Ovary (tissue), 9 donors: ENCODE measurements around the gene ETV3L. TPM values are rescaled to one million over a fixed set of nuclear protein-coding genes. Genes with fewer than 3 reads are reported as not detected.
"Not testable (repeated sequence)": the region's sequence is repeated elsewhere in the genome, so short reads cannot be mapped to it uniquely, and the experiment has no call there.

Experiments
- DNase-seq, 5 donors: peaks; one replicate each; pipeline ENCODE4 v3.0.0-alpha.2; 2019 to 2020
- H3K27ac ChIP-seq, 2 donors: fragments of 200-600 bp; one replicate each; pipeline versions ENCODE4 v1.5.1 to v1.8.0; 2019 to 2022
- H3K27me3 ChIP-seq: fragments of 200-600 bp; one replicate; pipeline ENCODE4 v1.8.0; 2022
- H3K36me3 ChIP-seq: fragments of 200-600 bp; sonication (generic); one replicate; pipeline ENCODE4 v1.5.1; 2019
- H3K4me1 ChIP-seq: one replicate; pipeline ENCODE4 v1.8.1; 2013; ENCODE audit warnings: mild to moderate bottlenecking, moderate library complexity; ENCODE audit not compliant: insufficient read depth
- H3K4me3 ChIP-seq: fragments of 200-600 bp; sonication (generic); one replicate; pipeline ENCODE4 v1.5.1; 2017
- H3K9me3 ChIP-seq, 2 donors: fragments of 200-600 bp in 1 of 2; sonication (generic) in 1 of 2; one replicate each; pipeline versions ENCODE4 v1.5.1 to v1.8.1; 2013 to 2019; ENCODE audit warnings: mild to moderate bottlenecking in 1 of 2, moderate library complexity in 1 of 2
- CTCF ChIP-seq, 3 donors: fragments of 450-650 bp in 2 of 3; fragments of 200-600 bp in 1 of 3; IDR thresholded peaks; one replicate each; pipeline versions ENCODE4 v1.5.1 to v1.8.0; 2016 to 2022; ENCODE audit warnings: antibody characterized with exemption in 3 of 3, mild to moderate bottlenecking in 1 of 3
- EP300 ChIP-seq: sonication (generic); formaldehyde crosslinking; IDR thresholded peaks from one replicate; pipeline ENCODE4 v1.6.1; 2017; ENCODE audit warnings: antibody characterized with exemption
- POLR2A ChIP-seq: fragments of 450-650 bp; IDR thresholded peaks from one replicate; pipeline ENCODE4 v1.6.1; 2017; ENCODE audit warnings: antibody characterized with exemption, mild to moderate bottlenecking, moderate library complexity
- WGBS, 3 donors: extraction: QIAGEN DNeasy Blood & Tissue Kit in 1 of 3; methylation state at CpG; one replicate each; pipeline versions ENCODE4 v1.1.5 to v1.1.7; 2013 to 2017; 5-methylcytosine and 5-hydroxymethylcytosine counted together
- intact Hi-C, 4 donors: fragments of 100-400 bp; cut with DNase I; formaldehyde crosslinking; loops; one replicate each; pipeline versions ENCODE4 v1.11.0 to v1.15.1; 2022 to 2023
- polyA plus RNA-seq, 2 donors: library from polyadenylated mRNA; stranded (reverse); fragments of 200-250 nt in 1 of 2; fragments of 350-450 nt in 1 of 2; fragmentation: Illumina TruSeq in 1 of 2; extraction: RNeasy Lipid Tissue Mini Kit (QIAGEN cat#74804) in 1 of 2; gene quantifications; one replicate each; pipeline ENCODE4 v1.2.3, GENCODE V29; 2013 to 2014
- total RNA-seq, 7 donors: library from RNA; depleted of rRNA in 2 of 7; stranded (reverse); fragments of >200 nt in 2 of 7; fragmentation: NEBNext Ultra II Directional in 3 of 7; extraction: Animal tissue kit (Norgen Biotek cat#: 25700) in 3 of 7; gene quantifications; one replicate each; pipeline versions ENCODE4 v1.1.0 to v1.2.4, GENCODE V29; 2016 to 2023
- donor health status: DM: no; HTN: no; CAD: no; lungs with moderate emphysema.
- donor health status: DM: no; HTN: no; CAD: no.
- donor health status: Bipolar disorder and iron deficiency.
- donor health status: DM: yes; HTN: yes; CAD: no.
- donor health status: DM: no; HTN: no; CAD: no.
- donor health status: DM: yes; HTN: yes; CAD: no.

ETV3L gene
- total and polyA plus RNA-seq, 9 donors, result not detected

- intact Hi-C loops, result no loop called here
- Histone ChIP-seq H3K4me1 (peaks cover 3% of the 10 kb centered on the region), H3K4me3 (no peak overlapping the region), H3K9me3 (no peaks in the 10 kb centered on the region), H3K36me3 (no peaks in the 10 kb centered on the region), H3K27me3 (no peaks in the 10 kb centered on the region), H3K27ac (no peak overlapping the region)
- 94 to 96% (median 95%) methylated on average over 1 of the region's 1 CpG for whole genome bisulfite sequencing, 3 donors
- no peak for TF ChIP-seq POLR2A
- no peak for TF ChIP-seq CTCF (IDR thresholded peaks at IDR 0.05)
- no peak for TF ChIP-seq EP300
- DNase-seq, result no peak
These were observed 22.2 kb downstream of the ETV3L start for GRCh38 chr1:157077394-157077793.

DNA sequence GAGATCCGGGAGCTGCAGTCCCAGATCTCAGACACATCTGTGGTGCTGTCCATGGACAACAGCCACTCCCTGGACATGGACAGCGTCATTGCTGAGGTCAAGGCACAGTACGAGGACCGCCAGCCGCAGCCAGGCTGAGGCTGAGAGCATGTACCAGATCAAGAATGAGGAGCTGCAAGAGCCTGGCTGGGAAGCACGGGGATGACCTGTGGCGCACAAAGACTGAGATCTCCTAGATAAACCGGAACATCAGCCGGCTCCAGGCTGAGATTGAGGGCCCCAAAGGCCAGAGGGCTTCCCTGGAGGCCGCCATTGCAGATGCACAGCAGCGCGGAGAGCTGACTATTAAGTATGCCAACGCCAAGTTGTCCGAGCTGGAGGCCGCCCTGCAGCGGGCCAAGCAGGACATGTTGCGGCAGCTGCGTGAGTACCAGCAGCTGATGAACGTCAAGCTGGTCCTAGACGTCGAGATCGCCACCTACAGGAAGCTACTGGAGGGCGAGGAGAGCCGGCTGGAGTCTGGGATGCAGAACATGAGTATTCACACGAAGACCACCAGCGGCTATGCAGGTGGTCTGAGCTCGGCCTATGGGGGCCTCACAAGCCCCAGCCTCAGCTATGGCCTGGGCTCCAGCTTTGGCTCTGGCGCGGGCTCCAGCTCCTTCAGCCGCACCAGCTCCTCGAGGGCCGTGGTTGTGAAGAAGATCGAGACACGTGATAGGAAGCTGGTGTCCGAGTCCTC is 25.5 kb downstream of the ETV3L start:
- Histone ChIP-seq H3K4me3 (no peak overlapping the region), H3K27me3 (no peaks in the 10 kb centered on the region), H3K36me3 (no peaks in the 10 kb centered on the region), H3K9me3 (no peaks in the 10 kb centered on the region), H3K27ac (no peak overlapping the region), H3K4me1 (peaks cover 3% of the 10 kb centered on the region)
- WGBS, 3 donors, result 19 to 25% (median 20%) methylated on average over 34 to 35 of the region's 35 CpGs
- intact Hi-C loops, result no loop called here
- peak; percentile 68 to 78 (median 73) for DNase-seq
- TF ChIP-seq CTCF (IDR thresholded peaks at IDR 0.05), result peak in 2 of 3 donors; percentile 15 to 45
- TF ChIP-seq EP300, result no peak

DNA sequence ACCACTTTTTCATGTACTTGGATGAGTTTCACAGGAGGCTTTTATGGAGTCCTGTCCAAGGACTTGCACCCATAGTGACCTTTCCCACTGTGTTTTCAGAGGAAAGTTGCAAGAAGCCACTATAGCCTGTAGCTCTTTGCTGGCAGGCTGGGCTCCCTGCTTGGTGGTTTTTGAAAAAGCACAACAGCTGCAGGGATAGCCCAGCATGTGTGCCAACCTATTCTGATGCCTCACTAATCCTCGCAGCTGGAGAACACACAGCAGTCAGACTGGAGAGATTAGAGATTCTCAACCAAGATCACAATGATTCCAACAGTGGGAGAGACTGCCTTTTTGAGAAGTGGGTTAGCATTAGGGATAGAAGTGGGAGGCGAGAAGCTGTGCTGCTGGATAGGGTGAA is 30.0 kb downstream of the ETV3L start:
- WGBS, 3 donors, result 71 to 93% (median 86%) methylated on average over 2 of the region's 2 CpGs
- Histone ChIP-seq H3K4me1 (peaks cover 3% of the 10 kb centered on the region), H3K27ac (no peak overlapping the region), H3K36me3 (no peaks in the 10 kb centered on the region), H3K27me3 (no peaks in the 10 kb centered on the region), H3K9me3 (no peaks in the 10 kb centered on the region), H3K4me3 (no peak overlapping the region)
- intact Hi-C loops, result no loop called here
- TF ChIP-seq EP300 (no peak), POLR2A (no peak), CTCF (IDR thresholded peaks at IDR 0.05) (no peak)
- no peak for DNase-seq

GRCh38 chr1:157059241-157059640 is 40.4 kb downstream of the ETV3L start:
- intact Hi-C loops, H3K27me3 ChIP-seq, H3K4me3 ChIP-seq, H3K4me1 ChIP-seq, DNase-seq, H3K9me3 ChIP-seq, H3K36me3 ChIP-seq, H3K27ac ChIP-seq: not testable (repeated sequence)
- 56 to 60% (median 59%) methylated on average over 3 of the region's 3 CpGs for WGBS, 3 donors

DNA sequence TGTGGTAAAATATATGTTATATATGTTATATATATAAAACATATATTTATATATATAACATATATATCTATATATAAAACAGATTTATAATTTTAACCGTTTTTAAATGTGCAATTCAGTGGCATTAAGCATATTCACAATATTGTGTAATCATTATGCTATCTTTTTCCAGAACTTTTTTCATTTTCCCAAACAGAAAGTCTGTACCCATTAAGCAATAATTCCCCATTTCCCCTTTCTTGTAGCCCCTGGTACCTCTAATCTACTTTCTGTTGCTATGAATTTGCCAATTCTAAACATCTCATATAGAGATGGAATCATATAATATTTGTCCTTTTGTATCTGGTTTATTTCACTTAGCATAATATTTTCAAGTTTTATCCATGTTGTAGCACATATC is 43.3 kb downstream of the ETV3L start:
- H3K27me3 ChIP-seq, result no peaks in the 10 kb centered on the region
- intact Hi-C loops, result no loop called here
- no peaks in the 10 kb centered on the region for H3K4me1 ChIP-seq
- H3K36me3 ChIP-seq, result no peaks in the 10 kb centered on the region
- H3K27ac ChIP-seq, result no peak overlapping the region
- TF ChIP-seq POLR2A (no peak), CTCF (IDR thresholded peaks at IDR 0.05) (no peak), EP300 (no peak)
- DNase-seq, result no peak
- no peaks in the 10 kb centered on the region for H3K9me3 ChIP-seq
- 78 to 93% (median 79%) methylated on average over 1 of the region's 1 CpG for WGBS, 3 donors
- H3K4me3 ChIP-seq, result no peak overlapping the region

DNA sequence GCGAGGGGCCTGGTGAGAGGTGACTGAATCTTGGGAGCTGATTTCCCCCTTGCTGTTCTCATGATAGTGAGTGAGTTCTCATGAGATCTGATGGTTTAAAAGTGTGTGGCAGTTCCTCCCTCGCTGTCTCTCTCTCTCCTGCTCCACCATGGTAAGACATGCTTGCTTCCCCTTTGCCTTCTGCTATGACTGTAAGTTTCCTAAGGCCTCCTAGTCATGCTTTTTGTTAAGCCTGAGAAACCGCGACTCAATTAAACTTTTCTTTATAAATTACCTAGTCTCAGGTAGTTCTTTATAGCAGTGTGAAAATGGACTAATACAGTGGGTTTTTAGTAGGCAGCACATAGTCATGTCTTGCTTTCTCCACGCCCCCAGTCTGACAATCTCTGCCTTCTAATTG is 43.9 kb downstream of the ETV3L start:
- intact Hi-C loops, DNase-seq, H3K27me3 ChIP-seq, H3K4me3 ChIP-seq, H3K27ac ChIP-seq, H3K36me3 ChIP-seq, H3K4me1 ChIP-seq, H3K9me3 ChIP-seq: not testable (repeated sequence)
- WGBS, 3 donors, result 85 to 94% (median 89%) methylated on average over 5 of the region's 5 CpGs
